ENCODE results near the gene CMSS1. TPM values are rescaled to one million over a fixed set of nuclear protein-coding genes. Genes with fewer than 3 reads are reported as not detected.

Gene CMSS1
- total RNA-seq, 1 experiment from 2014 or later, result 64.1 TPM

DNA sequence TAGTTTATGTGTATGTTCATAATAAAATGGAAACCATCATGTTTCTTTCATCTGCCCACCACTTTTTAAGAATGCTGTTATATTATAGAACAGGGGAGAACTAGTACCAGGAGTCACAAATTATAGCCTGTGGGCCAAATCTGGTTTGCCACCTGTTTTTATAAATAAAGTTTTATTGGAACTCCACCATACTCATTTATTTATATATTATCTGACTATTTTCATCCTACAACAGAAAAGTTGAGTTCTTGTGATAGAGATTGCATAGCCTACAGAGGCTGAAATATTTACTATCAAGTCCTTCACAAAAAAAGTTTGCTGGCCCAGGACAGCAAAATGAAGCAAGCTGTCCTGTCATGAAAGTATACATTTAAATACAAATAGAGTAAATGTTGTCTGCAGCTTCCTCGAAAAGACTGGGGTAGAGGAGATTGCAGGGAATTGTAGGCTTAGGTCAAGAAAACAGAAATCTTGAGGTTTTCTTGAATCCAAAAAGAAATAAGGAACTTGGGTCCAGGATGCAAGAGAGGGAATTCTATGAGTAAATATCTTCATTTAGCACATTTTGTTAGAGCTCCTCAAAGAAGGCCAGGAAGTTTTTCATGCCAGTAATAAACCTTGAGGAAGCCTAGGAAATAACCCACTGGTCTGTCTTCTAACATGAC, 255.5 kb downstream of the CMSS1 start:
- H3K9me2 ChIP-seq (ENCODE audit: insufficient read depth), result no peaks in the 10 kb centered on the region
- H3K79me2 ChIP-seq (ENCODE audit: insufficient read depth, low read length), result no peaks in the 10 kb centered on the region
- H3K36me3 ChIP-seq (ENCODE audit: control insufficient read depth in 1 of 2, insufficient read depth in 2 of 2, low read length in 2 of 2), result no peaks in the 10 kb centered on the region
- intact Hi-C loops (cut with micrococcal nuclease), result no loop called here
- no peaks in the 10 kb centered on the region for H3K9me3 ChIP-seq (ENCODE audit: control insufficient read depth in 1 of 2, insufficient read depth in 1 of 2, low read depth in 1 of 2, low read length in 2 of 2)
- no peak overlapping the region for H3K27ac ChIP-seq (ENCODE audit: low read depth, low read length)
- no peak overlapping the region for H2AFZ ChIP-seq (ENCODE audit: low read depth, low read length, poor library complexity, severe bottlenecking)
- peaks cover 0 to 3% of the 10 kb centered on the region in 2 experiments; a peak in 1 of 4 replicates for H3K4me1 ChIP-seq (ENCODE audit: control insufficient read depth in 1 of 2, insufficient read depth in 2 of 2, low read length in 2 of 2)
- no peaks in the 10 kb centered on the region; the same call in 1 of the 2 replicates for H4K20me1 ChIP-seq (ENCODE audit: insufficient read depth)
- TF ChIP-seq, protein P1, sequence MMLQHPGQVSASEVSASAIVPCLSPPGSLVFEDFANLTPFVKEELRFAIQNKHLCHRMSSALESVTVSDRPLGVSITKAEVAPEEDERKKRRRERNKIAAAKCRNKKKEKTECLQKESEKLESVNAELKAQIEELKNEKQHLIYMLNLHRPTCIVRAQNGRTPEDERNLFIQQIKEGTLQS (IDR thresholded peaks at IDR 0.05), result no peak
- TF ChIP-seq, protein P2, sequence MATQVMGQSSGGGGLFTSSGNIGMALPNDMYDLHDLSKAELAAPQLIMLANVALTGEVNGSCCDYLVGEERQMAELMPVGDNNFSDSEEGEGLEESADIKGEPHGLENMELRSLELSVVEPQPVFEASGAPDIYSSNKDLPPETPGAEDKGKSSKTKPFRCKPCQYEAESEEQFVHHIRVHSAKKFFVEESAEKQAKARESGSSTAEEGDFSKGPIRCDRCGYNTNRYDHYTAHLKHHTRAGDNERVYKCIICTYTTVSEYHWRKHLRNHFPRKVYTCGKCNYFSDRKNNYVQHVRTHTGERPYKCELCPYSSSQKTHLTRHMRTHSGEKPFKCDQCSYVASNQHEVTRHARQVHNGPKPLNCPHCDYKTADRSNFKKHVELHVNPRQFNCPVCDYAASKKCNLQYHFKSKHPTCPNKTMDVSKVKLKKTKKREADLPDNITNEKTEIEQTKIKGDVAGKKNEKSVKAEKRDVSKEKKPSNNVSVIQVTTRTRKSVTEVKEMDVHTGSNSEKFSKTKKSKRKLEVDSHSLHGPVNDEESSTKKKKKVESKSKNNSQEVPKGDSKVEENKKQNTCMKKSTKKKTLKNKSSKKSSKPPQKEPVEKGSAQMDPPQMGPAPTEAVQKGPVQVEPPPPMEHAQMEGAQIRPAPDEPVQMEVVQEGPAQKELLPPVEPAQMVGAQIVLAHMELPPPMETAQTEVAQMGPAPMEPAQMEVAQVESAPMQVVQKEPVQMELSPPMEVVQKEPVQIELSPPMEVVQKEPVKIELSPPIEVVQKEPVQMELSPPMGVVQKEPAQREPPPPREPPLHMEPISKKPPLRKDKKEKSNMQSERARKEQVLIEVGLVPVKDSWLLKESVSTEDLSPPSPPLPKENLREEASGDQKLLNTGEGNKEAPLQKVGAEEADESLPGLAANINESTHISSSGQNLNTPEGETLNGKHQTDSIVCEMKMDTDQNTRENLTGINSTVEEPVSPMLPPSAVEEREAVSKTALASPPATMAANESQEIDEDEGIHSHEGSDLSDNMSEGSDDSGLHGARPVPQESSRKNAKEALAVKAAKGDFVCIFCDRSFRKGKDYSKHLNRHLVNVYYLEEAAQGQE (IDR thresholded peaks at IDR 0.05; ENCODE audit: low read depth), result no peak
- TF ChIP-seq EZH2 (IDR thresholded peaks at IDR 0.05) (no peak), ELF1 (IDR thresholded peaks at IDR 0.05; ENCODE audit: borderline replicate concordance, low read depth) (no peak), RAD21 (IDR thresholded peaks at IDR 0.05; ENCODE audit: low read depth) (no peak), YY1 (IDR thresholded peaks at IDR 0.05; ENCODE audit: extremely low read depth, insufficient replicate concordance, low read depth, low read length) (no peak), POLR2A (IDR thresholded peaks at IDR 0.05; ENCODE audit: borderline replicate concordance, extremely low read depth, insufficient read depth, insufficient read length) (no peak), TCF7L2 (IDR thresholded peaks at IDR 0.05; ENCODE audit: borderline replicate concordance, extremely low read depth, insufficient read depth, insufficient read length) (no peak), POLR2AphosphoS5 (IDR thresholded peaks at IDR 0.05; ENCODE audit: low read depth, low read length) (no peak)
- TF ChIP-seq, protein P3, sequence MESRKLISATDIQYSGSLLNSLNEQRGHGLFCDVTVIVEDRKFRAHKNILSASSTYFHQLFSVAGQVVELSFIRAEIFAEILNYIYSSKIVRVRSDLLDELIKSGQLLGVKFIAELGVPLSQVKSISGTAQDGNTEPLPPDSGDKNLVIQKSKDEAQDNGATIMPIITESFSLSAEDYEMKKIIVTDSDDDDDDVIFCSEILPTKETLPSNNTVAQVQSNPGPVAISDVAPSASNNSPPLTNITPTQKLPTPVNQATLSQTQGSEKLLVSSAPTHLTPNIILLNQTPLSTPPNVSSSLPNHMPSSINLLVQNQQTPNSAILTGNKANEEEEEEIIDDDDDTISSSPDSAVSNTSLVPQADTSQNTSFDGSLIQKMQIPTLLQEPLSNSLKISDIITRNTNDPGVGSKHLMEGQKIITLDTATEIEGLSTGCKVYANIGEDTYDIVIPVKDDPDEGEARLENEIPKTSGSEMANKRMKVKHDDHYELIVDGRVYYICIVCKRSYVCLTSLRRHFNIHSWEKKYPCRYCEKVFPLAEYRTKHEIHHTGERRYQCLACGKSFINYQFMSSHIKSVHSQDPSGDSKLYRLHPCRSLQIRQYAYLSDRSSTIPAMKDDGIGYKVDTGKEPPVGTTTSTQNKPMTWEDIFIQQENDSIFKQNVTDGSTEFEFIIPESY (IDR thresholded peaks at IDR 0.05; ENCODE audit: extremely low read depth, insufficient replicate concordance, low read length), result no peak
- TF ChIP-seq, protein P4, sequence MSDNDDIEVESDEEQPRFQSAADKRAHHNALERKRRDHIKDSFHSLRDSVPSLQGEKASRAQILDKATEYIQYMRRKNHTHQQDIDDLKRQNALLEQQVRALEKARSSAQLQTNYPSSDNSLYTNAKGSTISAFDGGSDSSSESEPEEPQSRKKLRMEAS (IDR thresholded peaks at IDR 0.05), result no peak
- DNase-seq (ENCODE audit: low read depth, low spot score) (no peak), ATAC-seq (no peak)
- POLR2A ChIA-PET, result interaction anchor here (0.6 kb wide), 1 partner anchor 519 kb away, joined by 8 read pairs; no protein-coding TSS in a partner anchor
- no peak overlapping the region for H3K4me3 ChIP-seq (replicated peaks in 1 of 2; ENCODE audit: low read depth in 1 of 2, low read length in 2 of 2)
- H3K4me2 ChIP-seq (ENCODE audit: low read length), result no peak overlapping the region
- CTCF ChIA-PET, result interaction anchor here (1.0 kb wide), 1 partner anchor 181 kb away, joined by 3 read pairs; no protein-coding TSS in a partner anchor
- RAD21 ChIA-PET (ENCODE audit: low non-redundant PET in 1 of 2, low total read pairs in 2 of 2, uncharacterized antibody in 2 of 2, unreplicated experiment in 2 of 2), result no interaction called here
- H3K9ac ChIP-seq (ENCODE audit: low read length), result no peak overlapping the region
- BruUV-seq (replicated peaks), result no TSS peak
- no peaks in the 10 kb centered on the region for H3K27me3 ChIP-seq (ENCODE audit: insufficient read depth, low read length)
